Measurements from ENCODE around the gene TPRN. TPM values are rescaled to one million over a fixed set of nuclear protein-coding genes. Genes with fewer than 3 reads are reported as not detected.

TPRN gene, protein sequence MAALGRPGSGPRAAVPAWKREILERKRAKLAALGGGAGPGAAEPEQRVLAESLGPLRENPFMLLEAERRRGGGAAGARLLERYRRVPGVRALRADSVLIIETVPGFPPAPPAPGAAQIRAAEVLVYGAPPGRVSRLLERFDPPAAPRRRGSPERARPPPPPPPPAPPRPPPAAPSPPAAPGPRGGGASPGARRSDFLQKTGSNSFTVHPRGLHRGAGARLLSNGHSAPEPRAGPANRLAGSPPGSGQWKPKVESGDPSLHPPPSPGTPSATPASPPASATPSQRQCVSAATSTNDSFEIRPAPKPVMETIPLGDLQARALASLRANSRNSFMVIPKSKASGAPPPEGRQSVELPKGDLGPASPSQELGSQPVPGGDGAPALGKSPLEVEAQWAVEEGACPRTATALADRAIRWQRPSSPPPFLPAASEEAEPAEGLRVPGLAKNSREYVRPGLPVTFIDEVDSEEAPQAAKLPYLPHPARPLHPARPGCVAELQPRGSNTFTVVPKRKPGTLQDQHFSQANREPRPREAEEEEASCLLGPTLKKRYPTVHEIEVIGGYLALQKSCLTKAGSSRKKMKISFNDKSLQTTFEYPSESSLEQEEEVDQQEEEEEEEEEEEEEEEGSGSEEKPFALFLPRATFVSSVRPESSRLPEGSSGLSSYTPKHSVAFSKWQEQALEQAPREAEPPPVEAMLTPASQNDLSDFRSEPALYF
- total RNA-seq (2021) (23.0 and 25.7 TPM in 2 replicates), Bru-seq, nascent RNA (percentile 43 among the genes with signal in this experiment), BruChase-seq, experiment 1, labeled RNA remaining after a 2-hour chase (percentile 56 among the genes with signal in this experiment), BruChase-seq, experiment 2, labeled RNA remaining after a 6-hour chase (percentile 61 among the genes with signal in this experiment)
- long read RNA-seq, transcript TPRN-202 (4 exons, 2,661 nt) = major isoform, 7 of 10 reads
- long read RNA-seq, partial matches to known transcripts = 1 of 10 reads
- long read RNA-seq, other reads (novel, unspliced or antisense) = 1 of 10 reads

DNA sequence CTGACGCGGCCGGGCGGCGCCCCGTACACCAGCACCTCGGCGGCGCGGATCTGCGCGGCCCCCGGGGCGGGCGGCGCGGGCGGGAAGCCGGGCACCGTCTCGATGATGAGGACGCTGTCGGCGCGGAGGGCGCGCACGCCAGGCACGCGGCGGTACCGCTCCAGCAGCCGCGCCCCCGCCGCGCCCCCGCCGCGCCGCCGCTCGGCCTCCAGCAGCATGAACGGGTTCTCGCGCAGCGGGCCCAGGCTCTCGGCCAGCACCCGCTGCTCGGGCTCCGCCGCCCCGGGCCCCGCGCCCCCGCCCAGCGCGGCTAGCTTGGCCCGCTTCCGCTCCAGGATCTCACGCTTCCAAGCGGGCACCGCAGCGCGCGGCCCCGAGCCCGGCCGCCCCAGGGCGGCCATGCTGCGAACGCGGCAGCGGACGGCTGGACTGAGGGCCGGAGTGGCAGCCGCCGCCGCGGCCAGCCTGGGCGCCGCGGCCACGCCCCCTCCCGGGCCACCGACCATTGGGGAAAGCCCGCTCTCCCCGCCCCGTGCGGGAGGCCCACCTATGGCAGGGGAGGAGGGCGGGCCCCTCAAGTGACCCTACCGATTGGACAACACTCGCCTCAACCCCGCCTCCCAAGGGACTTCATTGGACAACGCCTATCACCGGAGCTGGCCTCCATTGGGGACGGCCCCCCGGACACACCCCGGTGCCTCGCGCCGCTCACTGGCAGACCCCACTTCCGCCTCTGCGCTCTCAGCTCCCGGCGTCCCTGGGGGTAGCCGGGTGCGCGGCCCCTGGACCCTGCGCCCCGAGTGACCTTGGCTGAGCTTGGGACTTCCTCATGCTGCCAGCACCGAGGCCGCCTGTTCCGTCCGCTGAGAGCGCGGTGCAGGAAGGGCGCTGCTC, at the start of gene TPRN:
Gene TPRN, minus strand, starts transcription at position 431 of the 894 bp plus-strand sequence. Its CDS starts 30 bp downstream, at position 401.
- no peak for TF ChIP-seq EZH2 (IDR thresholded peaks at IDR 0.05; ENCODE audit: borderline replicate concordance, low read depth, low read length, poor library complexity, severe bottlenecking)
- TF ChIP-seq, protein P1, sequence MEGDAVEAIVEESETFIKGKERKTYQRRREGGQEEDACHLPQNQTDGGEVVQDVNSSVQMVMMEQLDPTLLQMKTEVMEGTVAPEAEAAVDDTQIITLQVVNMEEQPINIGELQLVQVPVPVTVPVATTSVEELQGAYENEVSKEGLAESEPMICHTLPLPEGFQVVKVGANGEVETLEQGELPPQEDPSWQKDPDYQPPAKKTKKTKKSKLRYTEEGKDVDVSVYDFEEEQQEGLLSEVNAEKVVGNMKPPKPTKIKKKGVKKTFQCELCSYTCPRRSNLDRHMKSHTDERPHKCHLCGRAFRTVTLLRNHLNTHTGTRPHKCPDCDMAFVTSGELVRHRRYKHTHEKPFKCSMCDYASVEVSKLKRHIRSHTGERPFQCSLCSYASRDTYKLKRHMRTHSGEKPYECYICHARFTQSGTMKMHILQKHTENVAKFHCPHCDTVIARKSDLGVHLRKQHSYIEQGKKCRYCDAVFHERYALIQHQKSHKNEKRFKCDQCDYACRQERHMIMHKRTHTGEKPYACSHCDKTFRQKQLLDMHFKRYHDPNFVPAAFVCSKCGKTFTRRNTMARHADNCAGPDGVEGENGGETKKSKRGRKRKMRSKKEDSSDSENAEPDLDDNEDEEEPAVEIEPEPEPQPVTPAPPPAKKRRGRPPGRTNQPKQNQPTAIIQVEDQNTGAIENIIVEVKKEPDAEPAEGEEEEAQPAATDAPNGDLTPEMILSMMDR (conservative IDR thresholded peaks at IDR 0.05; ENCODE audit: low read depth, low read length) = no peak
- no peaks in the 10 kb centered on the region for H3K27me3 ChIP-seq (replicated peaks; ENCODE audit: insufficient read depth, low read depth, low read length, poor library complexity)
- CTCF ChIA-PET = interaction anchor here (0.6 to 1.0 kb wide), 4 partner anchors 12 to 208 kb away, joined by 3 to 9 read pairs (median 5); partner anchors contain the start of gene PAXX
- intact Hi-C loops (cut with micrococcal nuclease; ENCODE audit: unreplicated experiment) = loop anchor here (2.0 kb wide), 1 partner anchor 40 kb away; the partner anchor contains the start of gene TUBB4B
- H3K36me3 ChIP-seq (ENCODE audit: insufficient read depth, low read length, poor library complexity, severe bottlenecking) = peaks cover 6% of the 10 kb centered on the region
- DNase-seq (ENCODE audit: low spot score) = peak; percentile 100
- POLR2A ChIA-PET (ENCODE audit: low non-redundant PET) = no interaction called here
- H3K9me3 ChIP-seq (ENCODE audit: low read depth, low read length, poor library complexity, severe bottlenecking) = no peaks in the 10 kb centered on the region
- BruUV-seq (replicated peaks) = no TSS peak
- H3K27ac ChIP-seq (ENCODE audit: low read depth, low read length, poor library complexity, severe bottlenecking) = peak within 1 kb of the TSS; percentile 76
- peaks cover 34% of the 10 kb centered on the region for H3K4me1 ChIP-seq (ENCODE audit: insufficient read depth, low read length, poor library complexity, severe bottlenecking)
- peak within 1 kb of the TSS; percentile 59 for H3K4me3 ChIP-seq (ENCODE audit: low read depth, low read length, poor library complexity, severe bottlenecking)

DNA sequence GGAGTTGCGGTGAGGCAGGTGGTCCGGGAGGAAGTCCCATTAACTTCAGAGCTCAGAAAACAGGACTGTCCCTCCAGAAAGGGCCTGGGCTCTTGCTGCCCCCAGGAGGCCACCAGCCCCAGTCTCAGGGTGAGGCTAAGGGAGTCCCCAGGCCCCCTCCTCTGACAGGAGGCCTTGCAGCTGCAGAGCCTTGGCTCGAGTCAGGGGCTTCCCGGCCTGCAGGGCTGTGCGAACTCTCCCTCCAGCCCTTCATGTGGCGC, 47.3 kb upstream of the TPRN start:
- BruUV-seq (replicated peaks) = no TSS peak
- CTCF ChIA-PET = no interaction called here

More for the DNA sequence above, 47.3 kb upstream of the TPRN start:
- no peak for DNase-seq (ENCODE audit: low spot score)
- peaks cover 11% of the 10 kb centered on the region for H3K36me3 ChIP-seq (ENCODE audit: insufficient read depth, low read length, poor library complexity, severe bottlenecking)
- no peaks in the 10 kb centered on the region for H3K9me3 ChIP-seq (ENCODE audit: low read depth, low read length, poor library complexity, severe bottlenecking)
- H3K27ac ChIP-seq (ENCODE audit: low read depth, low read length, poor library complexity, severe bottlenecking) = no peak overlapping the region
- intact Hi-C loops (cut with micrococcal nuclease; ENCODE audit: unreplicated experiment) = no loop called here
- peaks cover 18% of the 10 kb centered on the region for H3K4me1 ChIP-seq (ENCODE audit: insufficient read depth, low read length, poor library complexity, severe bottlenecking)
- H3K4me3 ChIP-seq (ENCODE audit: low read depth, low read length, poor library complexity, severe bottlenecking) = no peak overlapping the region
- POLR2A ChIA-PET (ENCODE audit: low non-redundant PET) = no interaction called here
- TF ChIP-seq EZH2 (IDR thresholded peaks at IDR 0.05; ENCODE audit: borderline replicate concordance, low read depth, low read length, poor library complexity, severe bottlenecking) = no peak
- TF ChIP-seq, protein P1 (conservative IDR thresholded peaks at IDR 0.05; ENCODE audit: low read depth, low read length) = no peak
- no peaks in the 10 kb centered on the region for H3K27me3 ChIP-seq (replicated peaks; ENCODE audit: insufficient read depth, low read depth, low read length, poor library complexity)
